Spleen (tissue), 11 donors: Measurements from ENCODE around the gene NKX2-2. TPM values are rescaled to one million over a fixed set of nuclear protein-coding genes. Genes with fewer than 3 reads are reported as not detected.

Experiments
- DNase-seq: peaks from one replicate; pipeline ENCODE4 v3.0.0-alpha.2; 2020
- H3K27ac ChIP-seq, 8 donors: fragments of 200-600 bp; sonication (generic) in 7 of 8; 1 replicate in 4 of 8; 2 replicates in 4 of 8; pipeline versions ENCODE4 v1.5.0 to v1.8.0; 2016 to 2021; ENCODE audit warnings: inconsistent platforms in 4 of 8, mild to moderate bottlenecking in 4 of 8, moderate library complexity in 1 of 8
- H3K27me3 ChIP-seq, 7 donors: fragments of 200-600 bp; sonication (generic) in 6 of 7; replicated peaks in 1 of 7; 1 replicate in 4 of 7; 2 replicates in 3 of 7; pipeline versions ENCODE4 v1.5.0 to v1.8.0; 2016 to 2021; ENCODE audit warnings: inconsistent platforms in 3 of 7, mild to moderate bottlenecking in 1 of 7
- H3K36me3 ChIP-seq, 6 donors: fragments of 200-600 bp; sonication (generic) in 5 of 6; 1 replicate in 4 of 6; 2 replicates in 2 of 6; pipeline versions ENCODE4 v1.5.0 to v1.8.0; 2016 to 2021; ENCODE audit warnings: inconsistent platforms in 2 of 6
- H3K4me1 ChIP-seq, 6 donors: fragments of 200-600 bp; sonication (generic) in 5 of 6; 1 replicate in 3 of 6; 2 replicates in 3 of 6; pipeline versions ENCODE4 v1.5.0 to v1.8.0; 2016 to 2021; ENCODE audit warnings: inconsistent platforms in 3 of 6
- H3K4me3 ChIP-seq, 8 donors: fragments of 200-600 bp; sonication (generic) in 7 of 8; 1 replicate in 4 of 8; 2 replicates in 4 of 8; pipeline versions ENCODE4 v1.5.0 to v1.8.0; 2016 to 2021; ENCODE audit warnings: inconsistent platforms in 4 of 8, mild to moderate bottlenecking in 4 of 8, moderate library complexity in 2 of 8
- H3K9me3 ChIP-seq, 8 donors: fragments of 200-600 bp; sonication (generic) in 7 of 8; 1 replicate in 4 of 8; 2 replicates in 4 of 8; pipeline versions ENCODE4 v1.5.0 to v1.8.0; 2016 to 2021; ENCODE audit warnings: inconsistent platforms in 4 of 8
- POLR2A ChIP-seq, 3 donors: fragments of 450-650 bp; IDR thresholded peaks; one replicate each; pipeline ENCODE4 v1.5.1; 2017; ENCODE audit warnings: antibody characterized with exemption in 3 of 3, mild to moderate bottlenecking in 1 of 3
- POLR2AphosphoS5 ChIP-seq, 3 donors: sonication (generic); formaldehyde crosslinking; IDR thresholded peaks; one replicate each; pipeline ENCODE4 v1.5.1; 2017; ENCODE audit warnings: antibody characterized with exemption in 3 of 3
- WGBS, 5 donors: extraction: QIAGEN DNeasy Blood & Tissue Kit in 3 of 5; methylation state at CpG; one replicate each; pipeline versions ENCODE4 v1.1.5 to v1.1.7; 2013 to 2018; 5-methylcytosine and 5-hydroxymethylcytosine counted together
- intact Hi-C: fragments of 100-400 bp; cut with DNase I; formaldehyde crosslinking; loops from one replicate; pipeline ENCODE4 v1.15.0; 2023; ENCODE audit warnings: low total_unique reads
- polyA plus RNA-seq, 3 donors: library from polyadenylated mRNA; stranded (reverse); fragments of 200-250 nt; gene quantifications; one replicate each; pipeline ENCODE4 v1.2.1, GENCODE V29; 2013
- total RNA-seq, 7 donors: library from RNA; depleted of rRNA in 3 of 7; stranded (reverse); fragments of >200 nt in 3 of 7; fragmentation: NEBNext Ultra II Directional in 4 of 7; extraction: Animal tissue kit (Norgen Biotek cat#: 25700) in 4 of 7; gene quantifications; one replicate each; pipeline versions ENCODE4 v1.1.0 to v1.2.1, GENCODE V29; 2016 to 2021
- TF ChIP-seq, protein P1 (sequence below), 11 experiments: fragments of 200-600 bp in 7 of 11; fragments of 450-650 bp in 4 of 11; sonication (generic) in 4 of 11; IDR thresholded peaks in 8 of 11; conservative IDR thresholded peaks in 3 of 11; 1 replicate in 7 of 11; 2 replicates in 4 of 11; pipeline versions ENCODE4 v1.4.0 to v1.8.0; 2016 to 2021; ENCODE audit warnings: antibody characterized with exemption in 11 of 11, inconsistent platforms in 4 of 11, mild to moderate bottlenecking in 1 of 11
- donor health status: healthy with polysubstance abuse.
- donor health status: DM: no; HTN: no; CAD: no; lungs with moderate emphysema.
- donor health status: DM: no; HTN: no; CAD: no.
- donor health status: Bipolar disorder and iron deficiency.
- donor health status: healthy.
- donor health status: DM: no; HTN: no; CAD: no.
- donor health status: DM: yes; HTN: yes; CAD: no.

The NKX2-2 gene
- total and polyA plus RNA-seq, 10 donors, result 0.03 TPM; not detected in 9

- Histone ChIP-seq H3K4me3 (no peak overlapping the region), H3K9me3 (no peaks in the 10 kb centered on the region), H3K27me3 (peaks cover 26 to 100% (median 78%) of the 10 kb centered on the region in 7 donors), H3K36me3 (no peaks in the 10 kb centered on the region), H3K27ac (no peak overlapping the region), H3K4me1 (peaks cover 37 to 77% (median 61%) of the 10 kb centered on the region in 6 donors)
- intact Hi-C loops, result loop anchor here (10.0 kb wide), 2 partner anchors 643 to 673 kb away; no protein-coding TSS in a partner anchor
- no peak for DNase-seq
- TF ChIP-seq, protein P1, sequence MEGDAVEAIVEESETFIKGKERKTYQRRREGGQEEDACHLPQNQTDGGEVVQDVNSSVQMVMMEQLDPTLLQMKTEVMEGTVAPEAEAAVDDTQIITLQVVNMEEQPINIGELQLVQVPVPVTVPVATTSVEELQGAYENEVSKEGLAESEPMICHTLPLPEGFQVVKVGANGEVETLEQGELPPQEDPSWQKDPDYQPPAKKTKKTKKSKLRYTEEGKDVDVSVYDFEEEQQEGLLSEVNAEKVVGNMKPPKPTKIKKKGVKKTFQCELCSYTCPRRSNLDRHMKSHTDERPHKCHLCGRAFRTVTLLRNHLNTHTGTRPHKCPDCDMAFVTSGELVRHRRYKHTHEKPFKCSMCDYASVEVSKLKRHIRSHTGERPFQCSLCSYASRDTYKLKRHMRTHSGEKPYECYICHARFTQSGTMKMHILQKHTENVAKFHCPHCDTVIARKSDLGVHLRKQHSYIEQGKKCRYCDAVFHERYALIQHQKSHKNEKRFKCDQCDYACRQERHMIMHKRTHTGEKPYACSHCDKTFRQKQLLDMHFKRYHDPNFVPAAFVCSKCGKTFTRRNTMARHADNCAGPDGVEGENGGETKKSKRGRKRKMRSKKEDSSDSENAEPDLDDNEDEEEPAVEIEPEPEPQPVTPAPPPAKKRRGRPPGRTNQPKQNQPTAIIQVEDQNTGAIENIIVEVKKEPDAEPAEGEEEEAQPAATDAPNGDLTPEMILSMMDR (IDR thresholded peaks at IDR 0.05 in 8 of 11, conservative IDR thresholded peaks at IDR 0.05 in 3 of 11), result no peak
- TF ChIP-seq POLR2AphosphoS5 (IDR thresholded peaks at IDR 0.05) (no peak), POLR2A (IDR thresholded peaks at IDR 0.05) (no peak)
- WGBS, 5 donors, result 9 to 18% (median 11%) methylated on average over 37 to 44 of the region's 44 CpGs
These were observed 6.2 kb downstream of the NKX2-2 start for GRCh38 chr20:21507400-21508229.

GRCh38 chr20:21505810-21506530 lies 7.9 kb downstream of the NKX2-2 start:
- WGBS, 5 donors, result 2 to 10% (median 2%) methylated on average over 39 to 95 of the region's 95 CpGs
- H3K27ac ChIP-seq, result no peak overlapping the region
- intact Hi-C loops, result loop anchor here (10.0 kb wide), 2 partner anchors 641 to 671 kb away; no protein-coding TSS in a partner anchor
- peak; percentile 90 for DNase-seq
- peaks cover 17 to 97% (median 65%) of the 10 kb centered on the region in 7 donors for H3K27me3 ChIP-seq
- H3K36me3 ChIP-seq, result no peaks in the 10 kb centered on the region
- H3K9me3 ChIP-seq, result no peaks in the 10 kb centered on the region
- H3K4me3 ChIP-seq, result peak overlapping the region; percentile 3 to 69 (median 40)
- TF ChIP-seq POLR2A (IDR thresholded peaks at IDR 0.05) (no peak), POLR2AphosphoS5 (IDR thresholded peaks at IDR 0.05) (peak in 1 of 3 donors; percentile 26)
- TF ChIP-seq, protein P1 (IDR thresholded peaks at IDR 0.05 in 8 of 11, conservative IDR thresholded peaks at IDR 0.05 in 3 of 11), result peak in 9 of 11 experiments; percentile 41 to 80 (median 72)
- H3K4me1 ChIP-seq, result peaks cover 23 to 60% (median 44%) of the 10 kb centered on the region in 6 donors

- H3K9me3 ChIP-seq, result no peaks in the 10 kb centered on the region
- DNase-seq, result peak; percentile 91
These were observed 8.6 kb downstream of the NKX2-2 start for GRCh38 chr20:21505161-21505809.

More at GRCh38 chr20:21505161-21505809, 8.6 kb downstream of the NKX2-2 start:
- peaks cover 17 to 97% (median 58%) of the 10 kb centered on the region in 7 donors for H3K27me3 ChIP-seq
- H3K4me1 ChIP-seq, result peaks cover 19 to 53% (median 37%) of the 10 kb centered on the region in 6 donors
- intact Hi-C loops, result loop anchor here (10.0 kb wide), 2 partner anchors 640 to 670 kb away; no protein-coding TSS in a partner anchor
- peak overlapping the region in 6 of 8 donors; percentile 31 to 69 (median 43) for H3K4me3 ChIP-seq
- TF ChIP-seq POLR2A (IDR thresholded peaks at IDR 0.05) (no peak), POLR2AphosphoS5 (IDR thresholded peaks at IDR 0.05) (no peak)
- TF ChIP-seq, protein P1 (IDR thresholded peaks at IDR 0.05 in 8 of 11, conservative IDR thresholded peaks at IDR 0.05 in 3 of 11), result peak; percentile 87 to 97 (median 93)
- H3K27ac ChIP-seq, result no peak overlapping the region
- WGBS, 5 donors, result 0 to 6% (median 3%) methylated on average over 14 to 36 of the region's 36 CpGs
- H3K36me3 ChIP-seq, result no peaks in the 10 kb centered on the region
